GM18505 (cell line): ENCODE measurements around the gene TTC7B.
"Not testable (repeated sequence)": the region's sequence is repeated elsewhere in the genome, so short reads cannot be mapped to it uniquely, and the experiment has no call there.

Source experiments
- ATAC-seq: cut with Tn5 transposase; IDR thresholded peaks from one replicate; pipeline ENCODE4 v1.9.1; 2021; ENCODE audit not compliant: unreplicated experiment
- POLR2A ChIP-seq: IDR thresholded peaks from 4 replicates; pipeline ENCODE4 v1.6.1; 2011; ENCODE audit warnings: borderline replicate concordance; ENCODE audit not compliant: insufficient read depth, insufficient read length; ENCODE audit errors: extremely low read depth

The TTC7B gene

GRCh38 chr14:90536092-90536491 lies 280.1 kb downstream of the TTC7B start:
- no peak for ATAC-seq
- no peak for TF ChIP-seq POLR2A

- ATAC-seq: no peak
These were observed 280.6 kb downstream of the TTC7B start for GRCh38 chr14:90535556-90536090.

GRCh38 chr14:90534838-90535555 lies 281.2 kb downstream of the TTC7B start:
- no peak for TF ChIP-seq POLR2A

More at GRCh38 chr14:90535556-90536090, 280.6 kb downstream of the TTC7B start:
- TF ChIP-seq POLR2A: no peak

GRCh38 chr14:90534091-90534837 lies 282.0 kb downstream of the TTC7B start:
- no peak for TF ChIP-seq POLR2A
- no peak for ATAC-seq

More at GRCh38 chr14:90534838-90535555, 281.2 kb downstream of the TTC7B start:
- no peak for ATAC-seq

- ATAC-seq: no peak
These were observed 282.6 kb downstream of the TTC7B start for GRCh38 chr14:90533591-90534021.

GRCh38 chr14:90532826-90533525 lies 283.3 kb downstream of the TTC7B start:
- ATAC-seq: no peak
- no peak for TF ChIP-seq POLR2A

More at GRCh38 chr14:90533591-90534021, 282.6 kb downstream of the TTC7B start:
- TF ChIP-seq POLR2A: no peak

GRCh38 chr14:90531497-90531896 lies 284.7 kb downstream of the TTC7B start:
- no peak for ATAC-seq
- TF ChIP-seq POLR2A: no peak

- ATAC-seq: no peak
- TF ChIP-seq POLR2A: no peak
These were observed 285.7 kb downstream of the TTC7B start for GRCh38 chr14:90530523-90530922.

GRCh38 chr14:90527978-90528377 lies 288.3 kb downstream of the TTC7B start:
- TF ChIP-seq POLR2A: no peak
- ATAC-seq: no peak

- not testable (repeated sequence) for ATAC-seq
These were observed 289.7 kb downstream of the TTC7B start for GRCh38 chr14:90526536-90526935.

GRCh38 chr14:90525353-90526028 lies 290.7 kb downstream of the TTC7B start:
- ATAC-seq: not testable (repeated sequence)

- ATAC-seq: no peak
- no peak for TF ChIP-seq POLR2A
These were observed 292.0 kb downstream of the TTC7B start for GRCh38 chr14:90523961-90524875.
